ENCODE measurements around the gene PFKM.
A peak's percentile ranks its signal among the peaks of the same experiment; 100 is the strongest.

The PFKM gene

GRCh38 chr12:48187916-48188695 is 68.9 kb downstream of the PFKM start:
- DNase-seq (ENCODE audit: low spot score), result no peak

- peak; percentile 89 for DNase-seq (ENCODE audit: low spot score)
Observed at GRCh38 chr12:48189331-48190125, 70.4 kb downstream of the PFKM start.

- no peak for DNase-seq (ENCODE audit: low spot score)
Observed at GRCh38 chr12:48191096-48191495, 71.9 kb downstream of the PFKM start.

GRCh38 chr12:48192861-48193260 is 73.7 kb downstream of the PFKM start:
- no peak for DNase-seq (ENCODE audit: low spot score)

- DNase-seq (ENCODE audit: low spot score), result no peak
Observed at GRCh38 chr12:48193623-48194022, 74.5 kb downstream of the PFKM start.

GRCh38 chr12:48194799-48195201 is 75.6 kb downstream of the PFKM start:
- no peak for DNase-seq (ENCODE audit: low spot score)

Data from pons (tissue), 1 donor.